NCI-H524 treated with DMSO at 0.1 percent for 48 hours (cell line): ENCODE data around the gene LAIR1.
"Not testable (repeated sequence)": the region's sequence is repeated elsewhere in the genome, so short reads cannot be mapped to it uniquely, and the experiment has no call there.

Source experiments
- DNase-seq: peaks from one replicate; lab custom pipeline; 2025; lab: John Stamatoyannopoulos, UW

Gene LAIR1

DNA sequence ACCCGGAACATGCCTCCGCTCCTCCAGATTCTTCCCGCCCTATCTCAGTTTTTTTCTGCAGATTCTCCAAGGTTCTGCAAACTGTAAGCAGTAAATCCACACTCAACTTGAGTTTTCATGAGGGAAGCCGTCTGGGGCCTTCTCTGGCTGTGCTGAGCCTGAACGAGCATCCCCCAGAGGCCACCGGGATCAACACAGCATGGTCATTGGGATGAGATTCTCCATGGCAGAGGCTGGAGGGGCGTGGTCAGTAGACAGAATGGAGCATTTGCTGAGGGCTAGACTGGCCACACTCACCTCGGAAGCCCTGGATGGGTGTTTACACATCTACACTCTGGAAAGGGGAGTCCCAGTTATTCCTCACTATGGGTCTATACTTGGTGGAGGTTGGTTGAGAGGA lies 23.4 kb downstream of the LAIR1 start:
- DNase-seq = no peak

DNA sequence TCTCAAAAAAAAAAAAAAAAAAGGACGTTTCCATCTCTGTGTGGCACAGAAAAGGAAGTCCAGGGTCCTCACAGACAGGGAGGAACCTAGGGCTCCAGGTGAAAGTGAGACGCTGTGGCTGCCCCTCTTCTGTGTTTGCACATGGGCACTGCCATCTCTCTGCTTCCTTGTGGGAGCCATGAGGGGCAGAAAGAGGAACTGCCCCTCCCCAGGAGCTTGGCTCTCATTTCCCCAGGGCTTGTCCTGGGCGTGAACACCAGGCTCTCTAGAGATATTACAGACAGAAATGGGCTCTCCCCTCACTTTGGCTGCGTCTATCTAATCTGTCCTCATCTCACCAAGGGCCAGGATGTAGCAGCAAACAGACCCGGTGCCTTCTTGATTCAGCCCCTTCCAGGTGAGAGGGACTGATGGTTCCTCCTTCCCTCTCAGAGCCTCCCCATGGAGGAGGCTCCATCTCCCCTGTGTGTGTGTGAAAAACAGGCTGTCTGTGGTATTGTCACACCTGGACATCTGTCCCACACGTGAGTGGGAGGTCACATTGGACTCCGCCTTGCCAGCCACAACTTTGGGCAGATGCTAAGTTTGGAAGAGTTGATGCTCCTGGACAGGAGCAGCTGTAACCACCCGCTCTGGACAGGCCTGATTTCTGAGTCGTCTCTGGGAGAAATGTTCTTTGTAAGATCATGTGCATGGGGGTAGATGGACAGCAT lies 24.9 kb downstream of the LAIR1 start:
- no peak for DNase-seq

DNA sequence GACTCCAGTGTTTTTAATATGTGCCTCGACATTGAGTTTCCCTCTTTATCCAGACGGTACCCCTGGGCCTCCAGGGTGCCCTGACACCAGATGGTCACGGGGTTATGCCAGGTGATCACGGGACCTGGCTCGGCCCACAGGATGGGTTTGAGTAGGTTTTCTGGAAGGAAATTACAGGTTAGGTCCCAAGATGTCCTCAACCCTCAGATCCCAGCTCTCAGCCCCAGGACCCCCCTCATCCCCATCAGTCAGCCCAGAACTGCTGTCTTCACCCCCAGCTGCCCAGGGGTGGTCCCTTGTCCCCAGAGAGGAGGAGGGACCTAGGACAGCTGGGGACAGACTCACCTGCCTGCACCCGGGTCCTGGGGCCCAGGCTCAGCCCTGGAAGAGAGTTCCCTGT lies 26.2 kb downstream of the LAIR1 start:
- DNase-seq = no peak

DNA sequence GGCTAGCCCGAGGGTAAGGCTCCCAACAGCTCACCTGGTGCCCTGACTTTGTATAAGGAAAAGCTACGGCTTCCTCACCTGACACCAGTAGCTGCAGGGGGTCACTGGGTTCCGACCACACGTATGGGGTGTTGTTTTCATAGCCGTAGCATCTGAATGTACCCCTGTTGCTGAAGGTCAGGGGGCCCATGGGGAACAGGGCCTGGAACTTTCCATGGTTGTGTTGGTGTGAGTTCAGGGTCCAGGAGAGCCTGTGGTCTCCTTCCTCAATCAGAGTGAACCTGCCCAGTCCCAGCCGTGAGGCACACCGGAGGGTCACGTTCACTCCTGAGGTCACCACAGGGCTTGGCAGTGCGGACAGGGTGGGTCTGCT lies 26.9 kb downstream of the LAIR1 start:
- DNase-seq = no peak

DNA sequence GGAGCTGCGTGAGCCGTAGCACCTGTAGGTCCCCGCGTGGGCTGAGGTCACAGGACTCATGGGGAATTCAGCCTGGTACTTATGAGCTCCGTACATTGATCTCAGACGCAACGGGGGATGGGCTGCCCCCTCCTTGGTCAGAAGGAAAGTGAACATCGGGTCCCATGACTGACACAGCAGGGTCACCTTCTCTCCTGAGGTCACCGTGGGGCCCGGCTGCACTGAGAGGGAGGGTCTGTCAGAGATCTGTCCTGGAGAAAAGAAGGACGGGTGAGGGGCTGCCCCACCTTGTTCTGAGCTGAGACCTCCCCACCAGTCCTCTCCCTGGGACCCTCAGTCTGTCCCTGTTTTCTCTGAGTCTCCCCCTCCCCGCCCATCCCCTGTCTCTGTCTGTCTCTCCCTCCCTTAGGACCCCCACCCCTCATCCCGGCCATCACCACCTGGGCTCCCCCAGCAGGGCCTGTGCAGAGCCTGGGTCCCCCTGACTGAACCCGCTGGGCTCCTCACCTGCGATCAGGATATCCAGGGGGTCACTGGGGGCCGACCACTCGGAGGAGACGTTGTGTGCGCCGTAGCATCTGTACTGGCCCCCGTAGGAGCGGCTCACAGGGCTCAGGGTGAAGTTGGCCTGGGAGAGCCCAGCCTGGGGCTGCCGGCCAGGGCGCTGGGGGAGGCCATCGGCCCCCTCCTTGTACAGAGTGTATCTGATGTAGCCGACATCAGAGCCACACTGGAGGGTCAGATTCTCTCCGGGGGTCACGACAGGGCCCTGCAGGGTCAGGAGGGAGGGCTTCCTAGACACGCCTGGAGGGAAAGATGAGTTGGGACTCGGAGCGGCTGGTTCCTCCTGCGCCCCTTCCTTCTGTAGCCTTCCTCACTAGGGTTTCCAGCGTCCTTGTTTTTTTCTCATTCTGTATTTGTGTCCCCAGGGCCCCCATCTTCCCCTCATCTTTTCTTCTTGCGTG lies 27.6 kb downstream of the LAIR1 start:
- no peak for DNase-seq

DNA sequence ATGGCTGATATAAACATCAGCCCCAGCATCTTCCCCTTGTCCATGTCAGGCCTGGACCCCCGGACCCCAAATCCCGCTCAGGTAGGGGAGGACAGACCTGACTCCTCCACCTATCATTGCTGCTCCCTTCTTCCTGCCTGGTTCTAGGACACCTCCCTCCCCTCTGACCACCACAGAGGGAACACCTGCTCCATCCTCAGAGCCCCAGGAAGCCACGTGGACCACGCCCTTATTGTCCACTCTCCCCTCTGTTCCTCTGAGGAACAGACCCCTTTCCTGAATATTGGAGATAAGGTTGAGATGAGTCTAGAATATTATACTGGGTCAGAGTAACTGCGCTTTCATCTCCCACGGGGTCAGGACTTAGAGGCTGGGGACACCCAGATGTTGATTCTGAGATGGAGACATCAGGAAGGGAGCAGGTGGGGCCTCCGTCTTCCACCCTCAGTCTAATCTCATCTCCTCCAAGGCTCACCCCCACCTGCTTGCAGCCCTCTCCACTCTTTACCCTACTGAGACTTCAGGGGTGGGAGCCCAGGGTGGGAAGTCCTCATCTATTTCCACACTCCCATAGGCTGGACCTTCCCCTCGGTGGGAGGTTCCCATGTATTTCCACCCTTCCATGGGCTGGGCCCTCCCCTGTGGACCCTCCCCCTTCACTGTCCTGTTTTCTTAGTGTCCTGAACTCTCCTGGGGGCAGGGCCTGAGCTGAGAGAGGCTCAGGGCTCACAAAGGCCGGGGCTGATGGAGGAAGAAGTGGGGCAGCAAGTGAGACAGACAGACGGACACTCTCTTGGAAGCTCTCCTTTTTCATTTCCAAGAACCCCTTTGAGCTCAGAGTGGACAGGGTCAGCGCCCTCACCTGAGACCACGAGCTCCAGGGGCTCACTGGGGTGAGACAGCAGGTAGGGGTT lies 28.5 kb downstream of the LAIR1 start:
- DNase-seq = no peak

DNA sequence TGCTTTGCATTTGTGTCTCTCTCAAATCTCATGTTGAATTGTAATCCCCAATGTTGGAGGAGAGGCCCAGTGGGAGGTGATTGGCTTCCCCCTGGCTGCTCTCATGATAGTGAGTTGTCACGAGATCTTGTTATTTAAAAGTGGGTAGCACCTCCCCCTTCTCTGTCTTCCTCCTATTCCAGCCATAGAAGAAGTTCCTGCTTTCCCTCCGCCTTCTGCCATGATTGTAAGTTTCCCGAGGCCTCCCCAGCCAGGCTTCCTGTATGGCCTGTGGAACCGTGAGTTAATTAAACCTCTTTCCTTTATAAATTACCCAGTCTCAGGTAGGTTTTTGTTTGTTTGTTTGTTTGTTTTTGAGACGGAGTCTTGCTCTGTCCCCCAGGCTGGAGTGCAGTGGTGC lies 29.6 kb downstream of the LAIR1 start:
- no peak for DNase-seq

DNA sequence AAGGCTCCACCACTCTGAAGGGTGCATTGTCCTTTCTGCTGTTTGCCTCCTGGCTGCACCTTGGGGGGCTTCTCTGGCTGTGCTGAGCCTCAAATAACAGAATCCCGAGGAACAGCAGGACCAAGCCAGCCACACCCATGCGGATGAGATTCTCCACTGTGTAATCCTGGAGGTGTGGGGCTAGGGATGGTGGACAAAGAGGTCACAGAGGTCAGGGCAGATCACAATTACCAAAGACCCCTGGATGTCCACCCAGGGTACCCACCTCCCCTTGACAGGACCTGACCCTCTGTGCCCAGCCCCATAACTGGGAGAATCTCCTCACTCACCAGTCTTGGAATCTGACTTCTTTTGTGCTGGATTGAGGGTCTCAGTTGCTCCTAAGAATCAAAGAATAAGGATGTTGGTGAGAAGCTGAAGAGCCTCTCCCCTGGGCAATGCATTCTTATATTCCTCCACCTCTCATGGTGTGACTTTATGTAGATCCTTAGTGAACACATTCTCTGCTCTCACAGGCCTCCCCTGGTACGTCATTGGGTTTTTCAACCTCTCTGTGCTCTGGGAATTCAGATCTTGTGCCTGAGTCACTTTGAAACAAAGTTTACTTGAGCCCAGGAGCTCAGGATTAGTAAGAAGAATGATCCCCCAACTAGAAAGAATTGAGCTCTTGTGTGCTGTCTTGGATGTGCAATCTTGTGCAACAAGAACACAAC lies 31.0 kb downstream of the LAIR1 start:
- no peak for DNase-seq

DNA sequence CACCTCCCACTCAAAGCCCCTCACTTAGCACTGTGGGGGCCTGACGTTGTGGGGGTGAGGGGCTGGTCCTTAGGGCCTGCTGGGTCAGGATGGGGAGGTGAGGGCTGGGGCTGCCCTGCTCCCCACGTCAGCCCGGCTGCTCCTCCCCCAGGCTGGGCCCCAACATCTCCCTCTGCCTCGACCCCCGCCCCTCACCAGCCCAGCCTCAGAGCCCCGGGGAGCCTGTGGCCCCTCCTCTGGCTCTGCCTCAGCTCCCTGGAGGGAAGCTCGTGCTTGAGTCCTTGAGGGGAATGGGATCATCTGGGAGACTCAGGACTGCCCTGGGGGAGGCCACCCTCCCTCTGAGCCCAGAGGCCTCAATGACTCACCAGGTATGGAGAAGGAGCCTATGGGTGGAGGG lies 32.6 kb downstream of the LAIR1 start:
- DNase-seq = no peak

DNA sequence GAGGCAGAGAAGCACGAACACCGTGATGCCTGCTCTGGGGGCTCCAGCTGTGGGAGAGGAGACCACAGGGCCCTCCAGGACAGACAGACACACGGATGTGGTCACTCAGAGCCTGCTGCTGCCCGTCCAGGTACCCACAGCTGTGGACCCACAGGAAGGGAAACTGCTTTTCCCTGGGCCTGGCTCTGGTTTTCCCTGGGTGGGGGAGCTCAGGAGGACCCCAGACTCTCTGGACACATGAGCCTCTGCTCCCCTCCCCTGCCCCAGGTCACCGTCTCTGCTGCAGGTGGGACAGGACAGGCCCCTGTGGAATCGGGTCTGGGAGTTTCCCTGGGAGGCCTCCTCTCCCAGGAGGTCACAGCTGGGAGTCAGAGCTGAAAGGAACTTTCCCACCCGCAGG lies 33.1 kb downstream of the LAIR1 start:
- DNase-seq = no peak

DNA sequence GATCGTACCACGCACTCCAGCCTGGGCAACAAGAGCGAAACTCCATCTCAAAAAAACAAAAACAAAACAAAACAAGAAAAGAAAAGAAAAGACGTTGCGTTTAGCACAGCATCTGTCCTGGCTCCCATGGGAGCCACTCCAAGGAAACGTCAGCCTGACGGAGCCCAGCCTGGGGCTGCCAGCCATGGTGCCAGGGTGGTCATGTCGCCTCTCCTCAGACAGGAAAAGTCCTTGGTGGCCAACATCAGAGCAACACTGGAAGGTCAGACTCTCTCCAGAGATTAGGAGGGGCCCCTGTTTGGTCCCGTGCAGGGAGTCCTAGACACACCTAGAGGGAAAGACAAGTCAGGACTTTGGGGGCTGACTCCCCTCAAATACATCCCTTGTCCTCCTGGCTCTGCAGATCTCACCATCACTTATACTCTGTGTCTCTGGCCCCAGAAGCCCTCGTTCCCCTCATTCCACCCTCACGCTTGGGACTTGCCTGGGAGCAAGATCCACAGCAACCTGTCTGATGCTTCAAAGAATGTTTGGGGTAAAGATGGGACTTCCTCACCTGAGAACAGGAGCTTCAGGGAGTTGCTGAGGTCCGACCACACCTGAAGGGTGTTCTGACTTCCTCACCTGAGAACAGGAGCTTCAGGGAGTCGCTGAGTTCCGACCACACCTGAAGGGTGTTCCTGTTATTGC lies 35.1 kb downstream of the LAIR1 start:
- no peak for DNase-seq

DNA sequence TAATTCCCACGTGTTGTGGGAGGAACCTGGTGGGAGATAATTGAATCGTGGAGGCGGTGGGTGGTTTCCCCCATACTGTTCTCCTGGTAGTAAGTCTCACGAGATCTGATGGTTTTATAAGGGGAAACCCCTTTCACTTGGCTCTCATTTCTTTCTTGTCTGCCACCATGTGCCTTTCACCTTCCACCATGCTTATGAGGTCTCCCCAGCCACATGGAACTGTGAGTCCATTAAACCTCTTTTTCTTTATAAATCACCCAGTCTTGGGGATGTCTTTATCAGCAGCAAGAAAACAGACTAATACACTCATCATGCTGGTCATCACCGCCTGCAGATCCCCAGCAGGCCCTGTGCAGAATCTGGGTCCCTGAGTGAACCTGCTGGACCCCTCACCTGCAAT lies 36.0 kb downstream of the LAIR1 start:
- DNase-seq = not testable (repeated sequence)

DNA sequence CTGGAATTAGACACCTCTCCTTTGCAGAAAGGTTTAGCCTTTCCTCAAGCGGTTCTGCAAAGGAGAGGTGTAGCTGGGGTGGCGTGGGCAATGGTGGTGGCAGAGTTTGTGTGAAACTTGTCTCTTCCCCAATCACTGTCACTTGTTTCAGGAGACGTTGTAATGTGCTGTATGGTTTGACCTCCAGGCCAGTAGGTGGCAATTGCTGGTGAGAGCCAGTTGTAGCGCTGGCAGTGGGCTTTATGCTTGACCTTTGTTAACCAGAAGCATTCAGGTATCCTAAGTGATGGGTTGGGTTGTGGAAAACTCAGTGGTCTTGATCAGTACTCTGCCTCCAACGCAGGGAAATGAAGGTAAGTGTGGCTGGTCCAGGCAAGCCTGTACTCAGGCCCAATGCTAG lies 39.1 kb downstream of the LAIR1 start:
- no peak for DNase-seq

DNA sequence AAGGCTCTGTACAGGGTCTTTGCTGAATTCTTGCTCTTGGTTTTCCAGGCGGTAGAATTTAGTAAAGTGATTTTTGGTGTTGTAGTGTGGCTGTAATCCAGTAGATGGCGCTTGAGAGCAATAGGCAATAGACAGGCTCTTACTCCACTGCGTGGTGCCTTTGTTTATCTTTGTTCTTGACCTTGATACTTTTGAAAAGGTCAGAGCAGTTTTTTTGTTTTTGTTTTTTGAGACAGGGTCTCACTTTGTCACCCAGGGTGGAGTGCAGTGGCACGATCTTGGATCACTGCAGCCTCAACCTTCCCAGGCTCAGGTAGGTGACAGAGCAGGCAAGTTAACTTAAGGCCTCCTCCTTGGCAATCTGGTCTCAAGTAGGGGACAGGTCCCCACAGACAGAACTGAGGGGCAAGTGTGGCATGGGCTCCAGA lies 39.5 kb downstream of the LAIR1 start:
- no peak for DNase-seq

DNA sequence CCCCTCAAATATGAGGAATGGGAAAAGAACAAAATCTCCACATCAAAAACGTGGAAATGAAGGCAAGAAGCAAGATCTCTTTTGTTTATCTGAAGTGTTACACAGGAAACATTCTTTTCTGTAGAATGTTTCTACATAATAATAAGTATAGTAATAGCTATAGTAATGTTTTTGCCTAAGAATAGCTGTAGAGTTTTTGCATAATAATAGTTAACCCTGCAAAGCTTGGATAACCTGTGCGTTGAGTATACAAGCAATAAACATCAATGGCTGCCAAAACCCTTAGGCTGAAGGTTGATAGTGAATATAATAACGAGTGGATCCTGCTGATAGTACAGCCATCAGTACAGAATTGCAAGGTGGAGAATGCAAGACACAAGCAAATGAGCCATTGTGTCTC lies 40.7 kb downstream of the LAIR1 start:
- DNase-seq = no peak

DNA sequence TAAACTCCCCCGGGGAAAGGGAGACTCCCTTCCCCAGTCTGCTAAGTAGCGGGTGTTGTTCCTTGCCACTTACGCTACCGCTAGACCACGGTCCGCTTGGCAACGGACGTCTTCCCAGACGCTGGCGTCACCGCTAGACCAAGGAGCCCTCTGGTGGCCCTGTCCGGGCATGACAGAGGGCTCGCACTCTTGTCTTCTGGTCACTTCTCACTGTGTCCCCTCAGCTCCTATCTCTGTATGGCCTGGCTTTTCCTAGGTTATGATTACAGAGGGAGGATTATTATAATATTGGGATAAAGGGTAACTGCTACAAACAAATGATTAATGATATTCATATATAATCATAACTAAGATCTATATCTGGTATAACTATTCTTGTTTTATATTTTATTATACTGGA lies 41.8 kb downstream of the LAIR1 start:
- DNase-seq = not testable (repeated sequence)

DNA sequence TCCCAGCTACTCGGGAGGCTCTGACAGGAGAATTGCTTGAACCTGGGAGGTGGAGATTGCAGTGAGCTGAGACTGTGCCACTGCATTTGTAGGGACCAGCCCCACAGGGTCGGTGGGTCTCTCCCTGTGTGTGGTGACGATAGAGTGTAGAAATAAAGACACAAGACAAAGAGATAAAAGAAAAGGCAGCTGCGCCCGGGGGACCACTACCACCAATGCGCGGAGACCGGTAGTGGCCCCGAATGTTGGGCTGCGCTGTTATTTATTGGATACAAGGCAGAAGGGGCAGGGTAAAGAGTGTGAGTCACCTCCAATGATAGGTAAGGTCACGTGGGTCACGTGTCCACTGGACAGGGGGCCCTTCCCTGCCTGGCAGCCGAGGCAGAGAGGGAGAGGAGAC lies 42.4 kb downstream of the LAIR1 start:
- not testable (repeated sequence) for DNase-seq

DNA sequence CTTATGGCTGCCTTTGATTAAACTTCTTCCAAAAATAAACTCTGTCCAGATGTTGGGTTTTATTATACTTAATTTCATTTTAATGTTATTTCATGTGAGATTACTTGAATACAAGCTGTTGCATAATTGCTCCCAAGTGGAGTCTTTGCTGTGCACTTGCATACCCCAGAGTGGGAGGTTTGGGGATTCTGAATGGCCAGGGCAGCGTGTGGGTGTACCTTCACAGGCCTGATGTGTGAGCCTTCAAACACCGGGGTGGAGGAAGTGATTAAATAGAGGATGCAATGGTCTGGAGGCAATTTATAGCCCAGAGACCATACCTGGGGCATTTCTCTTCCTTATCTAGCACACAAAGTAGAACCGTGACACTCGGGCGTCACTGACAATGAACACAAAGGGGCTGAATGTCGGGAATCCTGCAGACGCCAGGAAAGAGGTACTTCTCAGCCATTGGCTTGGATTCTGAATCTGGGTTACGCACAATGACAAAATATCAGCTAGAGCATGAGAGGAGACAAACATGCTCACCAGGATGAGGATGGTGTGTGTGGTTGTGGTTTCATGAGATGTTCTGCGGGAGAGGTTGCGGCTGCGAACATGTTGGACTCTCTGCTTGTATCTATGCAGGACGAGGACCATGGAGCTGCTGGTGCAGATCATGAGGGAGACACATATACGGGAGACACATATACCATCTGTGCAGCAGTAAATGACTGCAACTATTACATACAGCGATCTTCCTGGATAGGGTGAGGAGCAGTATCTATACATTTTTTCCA lies 44.6 kb downstream of the LAIR1 start:
- DNase-seq = no peak

DNA sequence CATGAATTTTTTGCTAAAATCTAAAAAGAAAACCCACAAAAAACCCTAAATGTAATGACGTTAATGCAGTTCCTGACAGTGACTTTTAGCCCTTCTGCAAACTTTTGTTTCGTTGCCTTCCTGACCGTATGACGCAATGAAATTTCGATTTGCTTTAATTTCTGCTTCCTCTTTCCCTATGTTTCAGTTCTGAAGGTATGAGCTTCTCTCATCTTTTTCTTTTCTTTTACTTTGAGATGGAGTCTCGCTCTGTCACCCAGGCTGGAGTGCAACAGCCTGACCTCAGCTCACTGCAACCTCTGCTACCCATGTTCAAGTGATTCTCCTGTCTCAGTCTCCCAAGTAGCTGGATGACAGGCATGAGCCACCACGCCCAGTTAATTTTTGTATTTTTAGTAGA lies 45.7 kb downstream of the LAIR1 start:
- DNase-seq = no peak

DNA sequence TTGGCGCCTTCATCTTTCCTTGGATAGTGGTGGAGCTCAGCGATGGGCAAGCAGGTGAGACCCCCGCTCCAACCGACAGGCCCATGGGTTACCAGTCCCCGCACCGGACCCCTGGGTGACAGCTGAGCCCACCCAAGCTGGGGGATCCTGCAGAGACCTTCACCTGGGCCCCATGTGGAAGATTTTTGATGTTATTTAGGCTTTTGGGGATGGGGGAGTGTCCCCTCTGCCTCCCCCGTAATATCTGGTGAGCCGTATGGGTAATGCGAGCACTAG lies 46.8 kb downstream of the LAIR1 start:
- DNase-seq = no peak
